ENCODE data around the gene CEMIP. TPM values are rescaled to one million over a fixed set of nuclear protein-coding genes. Genes with fewer than 3 reads are reported as not detected.
"Not testable (repeated sequence)": the region's sequence is repeated elsewhere in the genome, so short reads cannot be mapped to it uniquely, and the experiment has no call there.

CEMIP gene
- total and polyA plus RNA-seq, 2 of the 13 experiments (the other 11 are each of a cell fraction or from before 2014, with no cell fraction given): 4.3 to 28.5 TPM

- TF ChIP-seq, protein P1, sequence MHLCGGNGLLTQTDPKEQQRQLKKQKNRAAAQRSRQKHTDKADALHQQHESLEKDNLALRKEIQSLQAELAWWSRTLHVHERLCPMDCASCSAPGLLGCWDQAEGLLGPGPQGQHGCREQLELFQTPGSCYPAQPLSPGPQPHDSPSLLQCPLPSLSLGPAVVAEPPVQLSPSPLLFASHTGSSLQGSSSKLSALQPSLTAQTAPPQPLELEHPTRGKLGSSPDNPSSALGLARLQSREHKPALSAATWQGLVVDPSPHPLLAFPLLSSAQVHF (CRISPR knock-in tag; IDR thresholded peaks at IDR 0.05): no peak
- TF ChIP-seq SPEN (CRISPR knock-in tag; IDR thresholded peaks at IDR 0.05; ENCODE audit: low read depth) (no peak), ZNF446 (CRISPR knock-in tag; IDR thresholded peaks at IDR 0.05) (no peak)
Observed at GRCh38 chr15:80760960-80761359, 18.2 kb upstream of the CEMIP start (continued).

GRCh38 chr15:80761754-80762153 lies 17.4 kb upstream of the CEMIP start:
- TF ChIP-seq ZNF580 (CRISPR knock-in tag; IDR thresholded peaks at IDR 0.05; ENCODE audit: borderline replicate concordance, low read depth) (no peak), ZBTB44 (CRISPR knock-in tag; IDR thresholded peaks at IDR 0.05) (no peak), ZFP90 (CRISPR knock-in tag; IDR thresholded peaks at IDR 0.05; ENCODE audit: borderline replicate concordance) (no peak), SP2 (CRISPR knock-in tag; IDR thresholded peaks at IDR 0.05) (no peak)
- POLR2A ChIA-PET: no interaction called here
- Histone ChIP-seq H3K36me3 (replicated peaks in 1 of 2; ENCODE audit: control insufficient read depth in 1 of 2, insufficient read depth in 2 of 2, low read length in 2 of 2) (no peaks in the 10 kb centered on the region), H3K27ac (ENCODE audit: extremely low read length, insufficient read depth, low read length) (no peak overlapping the region), H3K27me3 (ENCODE audit: control insufficient read depth in 1 of 2, insufficient read depth in 2 of 2, low read length in 2 of 2) (no peaks in the 10 kb centered on the region), H4K20me1 (ENCODE audit: insufficient read depth, low read length) (no peaks in the 10 kb centered on the region), H3K4me2 (ENCODE audit: low read depth, low read length) (no peak overlapping the region), H3K9ac (ENCODE audit: insufficient read depth, low read depth, low read length) (no peak overlapping the region), H3K9me3 (ENCODE audit: low read length) (no peaks in the 10 kb centered on the region), H3K4me1 (ENCODE audit: insufficient read depth, low read length) (no peaks in the 10 kb centered on the region), H2AFZ (ENCODE audit: low read length) (no peak overlapping the region), H3K79me2 (ENCODE audit: insufficient read depth, low read length) (no peaks in the 10 kb centered on the region), H3K4me3 (replicated peaks in 1 of 3; ENCODE audit: insufficient read depth in 1 of 3, low read depth in 2 of 3, low read length in 3 of 3) (no peak overlapping the region)
- intact Hi-C loops (cut with micrococcal nuclease; ENCODE audit: unreplicated experiment): no loop called here
- in situ Hi-C loops (cut with HindIII; ENCODE audit: extremely low pct_ligation_motif_present, low pct_unique_long_range_greater_than_20kb): no loop called here
- CTCF ChIA-PET (ENCODE audit: low intra/inter-chr PET ratio, low total read pairs): no interaction called here
- 57% methylated on average over 6 of the region's 6 CpGs for WGBS (ENCODE audit: low lambda C conversion rate)
- BruUV-seq (replicated peaks): no TSS peak
- no peak for DNase-seq (ENCODE audit: low spot score)
- FAIRE-seq: no peak
- no peak for ATAC-seq

- FAIRE-seq; H3K9me3 ChIP-seq (ENCODE audit: low read length); H3K4me3 ChIP-seq (replicated peaks in 1 of 3; ENCODE audit: insufficient read depth in 1 of 3, low read depth in 2 of 3, low read length in 3 of 3); H3K79me2 ChIP-seq (ENCODE audit: insufficient read depth, low read length); CTCF ChIA-PET (ENCODE audit: low intra/inter-chr PET ratio, low total read pairs); H3K27ac ChIP-seq (ENCODE audit: extremely low read length, insufficient read depth, low read length); DNase-seq (ENCODE audit: low spot score); BruUV-seq (replicated peaks); H3K4me2 ChIP-seq (ENCODE audit: low read depth, low read length); H3K27me3 ChIP-seq (ENCODE audit: control insufficient read depth in 1 of 2, insufficient read depth in 2 of 2, low read length in 2 of 2); H4K20me1 ChIP-seq (ENCODE audit: insufficient read depth, low read length); intact Hi-C loops (cut with micrococcal nuclease; ENCODE audit: unreplicated experiment); H2AFZ ChIP-seq (ENCODE audit: low read length); H3K36me3 ChIP-seq (replicated peaks in 1 of 2; ENCODE audit: control insufficient read depth in 1 of 2, insufficient read depth in 2 of 2, low read length in 2 of 2); POLR2A ChIA-PET; ATAC-seq; H3K4me1 ChIP-seq (ENCODE audit: insufficient read depth, low read length); in situ Hi-C loops (cut with HindIII; ENCODE audit: extremely low pct_ligation_motif_present, low pct_unique_long_range_greater_than_20kb); H3K9ac ChIP-seq (ENCODE audit: insufficient read depth, low read depth, low read length): not testable (repeated sequence)
- 66% methylated on average over 3 of the region's 3 CpGs for whole genome bisulfite sequencing (ENCODE audit: low lambda C conversion rate)
Observed at GRCh38 chr15:80763235-80763634, 15.9 kb upstream of the CEMIP start.
